HEK293T (cell line): ENCODE results near the gene NCS1.

Experiments used
- ARNT ChIP-seq: fragments of 450-650 bp; IDR thresholded peaks from 2 replicates; pipeline ENCODE4 v1.6.1; 2017; ENCODE audit warnings: mild to moderate bottlenecking
- BHLHE40 ChIP-seq: fragments of 450-650 bp; IDR thresholded peaks from 2 replicates; pipeline ENCODE4 v1.6.1; 2016; ENCODE audit warnings: mild to moderate bottlenecking, moderate library complexity, borderline replicate concordance
- CTBP1 ChIP-seq: fragments of 450-650 bp; IDR thresholded peaks from 2 replicates; pipeline ENCODE4 v1.6.1; 2016; ENCODE audit warnings: borderline replicate concordance
- ELF4 ChIP-seq: fragments of 450-650 bp; IDR thresholded peaks from 2 replicates; pipeline ENCODE4 v1.6.1; 2017; ENCODE audit warnings: antibody characterized with exemption
- FOXA1 ChIP-seq: fragments of 450-650 bp; IDR thresholded peaks from 2 replicates; pipeline ENCODE4 v1.6.1; 2016; ENCODE audit warnings: mild to moderate bottlenecking
- FOXK2 ChIP-seq: fragments of 450-650 bp; IDR thresholded peaks from 2 replicates; pipeline ENCODE4 v1.6.1; 2016; ENCODE audit warnings: mild to moderate bottlenecking
- FOXM1 ChIP-seq: fragments of 450-650 bp; IDR thresholded peaks from 2 replicates; pipeline ENCODE4 v1.6.1; 2017; ENCODE audit warnings: mild to moderate bottlenecking, borderline replicate concordance
- LEF1 ChIP-seq: fragments of 450-650 bp; IDR thresholded peaks from 2 replicates; pipeline ENCODE4 v1.6.1; 2017; ENCODE audit warnings: mild to moderate bottlenecking, borderline replicate concordance
- NFRKB ChIP-seq: fragments of 450-650 bp; IDR thresholded peaks from 2 replicates; pipeline ENCODE4 v1.6.1; 2016; ENCODE audit warnings: mild to moderate bottlenecking, moderate library complexity
- PKNOX1 ChIP-seq: fragments of 450-650 bp; IDR thresholded peaks from 2 replicates; pipeline ENCODE4 v1.6.1; 2016
- SP1 ChIP-seq: fragments of 450-650 bp; IDR thresholded peaks from 2 replicates; pipeline ENCODE4 v1.6.1; 2017
- SUZ12 ChIP-seq: fragments of 450-650 bp; IDR thresholded peaks from 2 replicates; pipeline ENCODE4 v1.6.1; 2016; ENCODE audit warnings: mild to moderate bottlenecking
- TARDBP ChIP-seq: fragments of 450-650 bp; IDR thresholded peaks from 2 replicates; pipeline ENCODE4 v1.6.1; 2016
- ZNF384 ChIP-seq: fragments of 450-650 bp; IDR thresholded peaks from 2 replicates; pipeline ENCODE4 v1.6.1; 2016

- TF ChIP-seq LEF1 (no peak), BHLHE40 (no peak), TARDBP (no peak), NFRKB (no peak), FOXM1 (no peak), ARNT (no peak), CTBP1 (no peak), SP1 (no peak), ZNF384 (no peak), ELF4 (no peak), PKNOX1 (no peak), FOXK2 (no peak), SUZ12 (no peak), FOXA1 (no peak)
These were observed 25.0 kb upstream of the NCS1 start for GRCh38 chr9:130147198-130147597.
